Small intestine (tissue), 7 donors: ENCODE results near the gene KLK15. TPM values are rescaled to one million over a fixed set of nuclear protein-coding genes. Genes with fewer than 3 reads are reported as not detected.

Source experiments
- DNase-seq, 2 donors: peaks; one replicate each; pipeline versions ENCODE4 v3.0.0 to v3.0.0-alpha.2; 2013
- FAIRE-seq: peaks from 2 replicates; lab custom pipeline; 2012; peaks lifted over from hg19 to GRCh38; lab: Jason Lieb, UNC
- H3K27ac ChIP-seq, 3 donors: one replicate each; pipeline ENCODE4 v1.5.1; 2013; ENCODE audit warnings: low read length in 2 of 3, mild to moderate bottlenecking in 2 of 3, control low read depth in 1 of 3, inconsistent platforms in 1 of 3, low read depth in 1 of 3, moderate library complexity in 1 of 3
- H3K27me3 ChIP-seq, 3 donors: one replicate each; pipeline ENCODE4 v1.6.1; 2013; ENCODE audit warnings: low read length in 3 of 3, inconsistent platforms in 1 of 3; ENCODE audit not compliant: control insufficient read depth in 3 of 3, insufficient read depth in 3 of 3
- H3K36me3 ChIP-seq, 3 donors: one replicate each; pipeline ENCODE4 v1.6.1; 2013; ENCODE audit warnings: low read length in 3 of 3, inconsistent platforms in 1 of 3, low read depth in 1 of 3, mild to moderate bottlenecking in 1 of 3, moderate library complexity in 1 of 3; ENCODE audit not compliant: control insufficient read depth in 3 of 3, insufficient read depth in 2 of 3
- H3K4me1 ChIP-seq, 3 donors: one replicate each; pipeline ENCODE4 v1.6.1; 2013; ENCODE audit warnings: low read length in 2 of 3, inconsistent platforms in 1 of 3, low read depth in 1 of 3, mild to moderate bottlenecking in 1 of 3, moderate library complexity in 1 of 3; ENCODE audit not compliant: control insufficient read depth in 3 of 3, insufficient read depth in 2 of 3
- H3K4me3 ChIP-seq, 3 donors: one replicate each; pipeline ENCODE4 v1.5.1; 2013; ENCODE audit warnings: low read length in 3 of 3, control low read depth in 1 of 3, inconsistent platforms in 1 of 3, low read depth in 1 of 3, mild to moderate bottlenecking in 1 of 3, moderate library complexity in 1 of 3
- H3K9me3 ChIP-seq, 2 donors: one replicate each; pipeline ENCODE4 v1.6.1; 2013; ENCODE audit warnings: low read depth in 1 of 2, low read length in 1 of 2; ENCODE audit not compliant: control insufficient read depth in 2 of 2, insufficient read depth in 1 of 2
- WGBS, 3 donors: extraction: QIAGEN DNeasy Blood & Tissue Kit; methylation state at CpG; one replicate each; pipeline ENCODE4 v1.1.7; 2013; 5-methylcytosine and 5-hydroxymethylcytosine counted together
- polyA plus RNA-seq, 4 donors: library from polyadenylated mRNA; stranded (reverse) in 3 of 4; unstranded in 1 of 4; fragments of 200-250 nt in 3 of 4; fragments of 120-200 nt in 1 of 4; gene quantifications; one replicate each; pipeline versions ENCODE4 v1.2.1 to v1.2.3, GENCODE V29; 2013
- donor health status: healthy with polysubstance abuse.
- donor health status: control.
- donor health status: control.
- donor health status: Bipolar disorder and iron deficiency.
- donor health status: healthy.

Gene KLK15
- polyA plus RNA-seq, 4 donors, result 0.24 TPM; not detected in 3

DNA sequence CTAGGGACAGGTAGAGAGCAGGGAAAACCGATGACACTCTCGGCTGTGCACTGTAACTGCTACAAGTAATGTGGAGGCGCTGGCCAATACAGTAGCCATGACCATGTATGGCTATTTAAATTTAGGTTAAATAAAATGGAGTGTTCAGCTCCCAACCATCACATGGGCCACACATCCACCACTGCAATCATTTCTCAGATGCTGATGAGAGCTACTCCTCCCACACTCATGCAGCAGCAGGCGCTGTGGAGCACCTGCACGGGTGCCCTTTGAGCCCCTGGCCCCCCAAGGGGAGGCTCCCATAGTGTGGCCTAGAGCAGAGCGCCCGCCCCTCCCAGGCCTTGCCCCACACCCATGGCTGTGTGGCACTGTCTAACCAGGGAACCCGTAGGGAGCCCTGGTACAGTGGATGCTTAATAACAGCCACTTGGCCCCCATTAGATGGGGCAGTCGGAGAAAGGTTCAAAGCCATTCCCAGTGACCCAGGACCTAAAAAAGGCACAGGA is 37.2 kb downstream of the KLK15 start:
- WGBS, 3 donors, result 43 to 74% (median 58%) methylated on average over 9 of the region's 9 CpGs
- Histone ChIP-seq H3K36me3 (peaks cover 7 to 51% (median 9%) of the 10 kb centered on the region in 3 donors), H3K4me1 (peaks cover 0 to 12% (median 2%) of the 10 kb centered on the region in 3 donors), H3K4me3 (no peak overlapping the region), H3K27me3 (no peaks in the 10 kb centered on the region), H3K27ac (no peak overlapping the region), H3K9me3 (no peaks in the 10 kb centered on the region)
- FAIRE-seq, result no peak
- DNase-seq, result peak in 1 of 2 donors; percentile 65

DNA sequence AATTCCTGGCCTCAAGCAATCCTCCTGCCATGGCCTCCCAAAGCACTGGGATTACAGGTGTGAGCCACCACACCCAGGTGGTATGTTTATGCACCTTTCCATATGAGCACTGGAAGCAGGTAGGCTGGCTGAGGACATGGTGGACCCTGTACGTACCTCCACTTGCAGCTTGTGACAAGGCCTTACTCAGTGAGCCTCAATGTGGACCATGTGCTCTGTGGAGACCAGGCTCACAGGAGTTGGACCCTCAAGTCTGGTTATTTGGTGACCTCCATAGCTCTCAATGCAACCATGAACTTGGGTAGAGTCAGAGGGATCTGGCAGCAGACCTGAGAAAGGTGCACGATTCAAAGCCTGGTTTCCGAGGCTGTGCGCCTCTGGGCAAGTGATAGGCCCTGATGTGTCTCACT is 37.7 kb downstream of the KLK15 start:
- peaks cover 0 to 12% (median 2%) of the 10 kb centered on the region in 3 donors for H3K4me1 ChIP-seq
- no peaks in the 10 kb centered on the region for H3K9me3 ChIP-seq
- WGBS, 3 donors, result 73 to 88% (median 77%) methylated on average over 4 of the region's 4 CpGs
- no peak for FAIRE-seq
- H3K4me3 ChIP-seq, result no peak overlapping the region
- no peaks in the 10 kb centered on the region for H3K27me3 ChIP-seq
- H3K36me3 ChIP-seq, result peaks cover 7 to 49% (median 7%) of the 10 kb centered on the region in 3 donors
- DNase-seq, result no peak
- no peak overlapping the region for H3K27ac ChIP-seq

DNA sequence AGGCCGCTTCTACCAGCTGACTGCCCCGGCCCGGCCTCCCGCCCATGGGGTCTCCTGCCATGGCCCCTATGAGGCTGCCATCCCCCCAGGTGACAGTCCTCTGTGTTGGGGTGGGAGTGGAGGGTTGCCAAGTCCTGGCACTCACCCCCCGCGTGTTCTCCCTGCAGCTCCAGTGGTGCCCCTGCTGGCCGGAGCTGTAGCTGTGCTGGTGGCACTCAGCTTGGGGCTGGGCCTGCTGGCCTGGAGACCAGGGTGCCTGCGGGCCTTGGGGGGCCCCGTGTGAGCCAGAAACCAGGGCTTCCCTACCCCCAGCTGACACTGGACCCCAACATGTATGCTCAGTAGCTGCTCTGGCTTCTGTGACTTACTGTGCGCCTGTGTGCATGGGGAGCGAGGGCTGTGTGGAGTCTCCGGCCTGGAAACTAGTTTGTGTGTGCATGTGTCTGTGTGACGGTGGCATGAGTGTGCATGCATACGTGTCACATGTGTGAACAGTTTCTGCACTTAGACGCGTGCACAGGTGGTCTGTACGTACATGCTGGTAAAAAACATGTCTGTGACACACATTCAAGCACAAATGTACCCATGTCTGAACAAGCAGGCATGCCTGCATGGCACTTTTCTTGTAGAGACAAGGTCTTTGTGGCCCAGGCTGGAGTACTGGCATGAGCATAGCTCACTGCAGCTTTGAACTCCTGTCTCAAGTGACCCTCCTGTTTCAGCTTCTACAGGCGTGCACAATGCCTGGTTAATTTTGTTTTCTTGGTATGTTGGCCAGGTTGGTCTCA is 38.3 kb downstream of the KLK15 start:
- no peak for FAIRE-seq

DNA sequence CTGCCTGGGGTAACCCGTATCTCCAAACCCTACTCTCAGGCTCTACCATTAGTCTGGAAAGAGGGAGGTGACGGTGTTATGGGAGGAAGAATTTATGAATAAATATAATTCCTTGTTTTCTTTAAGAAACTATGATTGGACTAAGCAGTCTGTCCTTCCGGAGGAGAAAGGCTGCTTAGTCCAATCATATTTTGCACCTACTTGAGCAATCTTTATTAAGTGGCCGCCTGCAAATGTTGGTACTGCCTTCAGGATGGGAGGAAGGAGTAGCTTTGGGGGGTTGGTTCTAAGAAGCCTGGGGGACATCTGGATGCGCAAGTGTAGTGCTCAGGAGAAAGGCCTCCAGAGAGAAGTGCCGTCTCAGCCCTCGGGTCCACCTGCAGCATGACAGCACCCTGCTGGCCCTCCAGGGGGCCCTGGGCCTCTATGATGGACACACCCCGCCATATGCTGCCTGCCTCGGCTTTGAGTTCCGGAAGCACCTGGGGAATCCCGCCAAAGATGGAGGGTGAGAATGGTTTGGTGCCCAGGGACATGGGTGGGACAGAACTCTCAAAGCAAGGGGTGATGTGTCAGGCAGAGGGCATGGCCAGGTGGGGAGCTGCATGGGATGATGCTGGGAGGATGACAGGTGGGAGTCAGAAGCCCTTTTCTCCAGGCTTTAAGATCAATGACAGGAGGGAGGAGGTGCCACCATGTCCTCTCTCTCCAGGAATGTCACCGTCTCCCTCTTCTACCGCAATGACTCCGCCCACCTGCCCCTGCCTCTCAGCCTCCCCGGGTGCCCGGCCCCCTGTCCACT is 39.1 kb downstream of the KLK15 start:
- Histone ChIP-seq H3K27ac (no peak overlapping the region), H3K9me3 (no peaks in the 10 kb centered on the region), H3K4me3 (no peak overlapping the region), H3K4me1 (peaks cover 0 to 12% (median 2%) of the 10 kb centered on the region in 3 donors), H3K36me3 (peaks cover 7 to 38% (median 7%) of the 10 kb centered on the region in 3 donors), H3K27me3 (peaks cover 0 to 4% (median 0%) of the 10 kb centered on the region in 3 donors)
- FAIRE-seq, result no peak
- 13 to 24% (median 14%) methylated on average over 14 to 16 of the region's 16 CpGs for WGBS, 3 donors
- peak; percentile 35 to 59 for DNase-seq

More for the DNA sequence above, 38.3 kb downstream of the KLK15 start:
- Histone ChIP-seq H3K9me3 (no peaks in the 10 kb centered on the region), H3K27ac (no peak overlapping the region), H3K36me3 (peaks cover 7 to 46% (median 7%) of the 10 kb centered on the region in 3 donors), H3K4me3 (no peak overlapping the region), H3K27me3 (no peaks in the 10 kb centered on the region), H3K4me1 (peaks cover 0 to 12% (median 2%) of the 10 kb centered on the region in 3 donors)
- no peak for DNase-seq
- WGBS, 3 donors, result 43 to 51% (median 45%) methylated on average over 18 of the region's 18 CpGs

DNA sequence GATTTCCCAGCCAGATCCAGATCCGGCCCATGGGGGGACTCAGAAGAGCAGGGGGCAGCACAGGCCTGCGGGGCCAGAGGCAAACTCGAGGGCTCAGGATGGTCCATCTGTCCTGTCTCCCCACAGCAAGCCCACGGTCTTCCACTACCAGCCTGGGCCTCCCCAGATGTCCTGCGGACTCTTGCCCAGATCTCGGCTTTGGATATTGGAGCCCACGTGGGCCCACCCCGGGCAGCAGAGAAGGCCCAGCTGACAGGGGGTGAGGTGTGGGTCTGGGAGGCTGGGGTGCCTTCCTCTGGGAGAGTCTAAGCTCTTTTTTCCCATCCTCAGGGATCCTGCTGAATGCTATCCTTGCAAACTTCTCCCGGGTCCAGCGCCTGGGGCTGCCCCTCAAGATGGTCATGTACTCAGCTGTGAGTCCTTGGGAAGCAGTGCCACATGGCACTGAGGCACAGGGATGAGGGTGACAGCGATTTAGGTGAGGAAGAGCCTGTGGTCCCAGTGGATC is 39.8 kb downstream of the KLK15 start:
- Histone ChIP-seq H3K36me3 (peaks cover 7 to 32% (median 7%) of the 10 kb centered on the region in 3 donors), H3K4me3 (no peak overlapping the region), H3K9me3 (no peaks in the 10 kb centered on the region), H3K27me3 (peaks cover 0 to 4% (median 0%) of the 10 kb centered on the region in 3 donors), H3K27ac (no peak overlapping the region), H3K4me1 (peaks cover 0 to 12% (median 2%) of the 10 kb centered on the region in 3 donors)
- DNase-seq, result no peak
- no peak for FAIRE-seq
- 53 to 73% (median 60%) methylated on average over 11 of the region's 11 CpGs for WGBS, 3 donors

DNA sequence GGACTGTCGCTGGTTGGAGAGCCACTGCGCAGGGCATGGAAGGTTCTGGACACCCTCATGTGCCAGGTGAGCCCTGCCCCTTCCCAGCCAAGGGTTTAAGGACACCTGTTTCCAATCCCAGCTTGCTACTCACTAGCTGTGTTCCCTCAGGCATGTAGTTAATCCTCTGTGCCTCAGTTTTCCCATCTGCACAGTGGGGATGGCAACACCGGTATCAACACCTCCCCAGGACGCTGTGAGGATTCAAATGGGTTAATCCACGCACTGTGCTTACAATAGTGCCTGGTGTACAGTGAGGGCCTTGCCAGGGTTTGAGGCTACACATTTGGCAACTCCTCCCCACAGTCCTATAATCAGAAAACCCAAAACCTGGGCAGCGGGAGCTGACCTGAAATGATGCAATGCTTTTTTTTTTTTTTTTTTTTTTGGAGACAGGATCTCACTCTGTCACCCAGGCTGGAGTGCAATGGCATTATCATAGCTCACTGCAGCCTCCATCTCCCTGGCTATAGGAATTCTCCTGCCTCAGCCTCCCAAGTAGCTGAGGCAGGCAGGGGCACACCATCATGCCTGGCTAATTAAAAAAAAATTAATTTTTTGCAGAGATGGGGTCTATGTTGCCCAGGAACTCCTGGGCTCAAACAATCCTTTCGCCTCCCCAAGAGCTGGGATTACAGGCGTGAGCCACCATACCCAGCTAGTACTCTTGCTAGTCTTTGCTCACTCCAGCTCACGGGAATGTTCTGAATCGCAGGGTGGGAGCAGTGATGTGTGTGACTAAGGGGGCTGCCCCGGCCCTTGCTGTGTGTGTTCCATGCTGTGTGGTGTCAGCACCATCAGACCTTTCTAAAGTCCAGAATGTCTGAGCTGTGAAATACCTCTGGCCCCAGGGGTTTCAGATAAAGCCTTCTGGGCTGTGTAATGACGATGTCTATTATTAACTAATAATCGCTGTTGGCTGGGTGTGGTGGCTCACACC is 40.8 kb downstream of the KLK15 start:
- WGBS, 3 donors, result 67 to 79% (median 78%) methylated on average over 13 of the region's 13 CpGs
- Histone ChIP-seq H3K27me3 (peaks cover 0 to 4% (median 0%) of the 10 kb centered on the region in 3 donors), H3K27ac (no peak overlapping the region), H3K36me3 (peaks cover under 1 to 21% (median 2%) of the 10 kb centered on the region in 3 donors), H3K9me3 (no peaks in the 10 kb centered on the region), H3K4me1 (peaks cover 0 to 12% (median 2%) of the 10 kb centered on the region in 3 donors), H3K4me3 (no peak overlapping the region)
- no peak for DNase-seq
- no peak for FAIRE-seq

DNA sequence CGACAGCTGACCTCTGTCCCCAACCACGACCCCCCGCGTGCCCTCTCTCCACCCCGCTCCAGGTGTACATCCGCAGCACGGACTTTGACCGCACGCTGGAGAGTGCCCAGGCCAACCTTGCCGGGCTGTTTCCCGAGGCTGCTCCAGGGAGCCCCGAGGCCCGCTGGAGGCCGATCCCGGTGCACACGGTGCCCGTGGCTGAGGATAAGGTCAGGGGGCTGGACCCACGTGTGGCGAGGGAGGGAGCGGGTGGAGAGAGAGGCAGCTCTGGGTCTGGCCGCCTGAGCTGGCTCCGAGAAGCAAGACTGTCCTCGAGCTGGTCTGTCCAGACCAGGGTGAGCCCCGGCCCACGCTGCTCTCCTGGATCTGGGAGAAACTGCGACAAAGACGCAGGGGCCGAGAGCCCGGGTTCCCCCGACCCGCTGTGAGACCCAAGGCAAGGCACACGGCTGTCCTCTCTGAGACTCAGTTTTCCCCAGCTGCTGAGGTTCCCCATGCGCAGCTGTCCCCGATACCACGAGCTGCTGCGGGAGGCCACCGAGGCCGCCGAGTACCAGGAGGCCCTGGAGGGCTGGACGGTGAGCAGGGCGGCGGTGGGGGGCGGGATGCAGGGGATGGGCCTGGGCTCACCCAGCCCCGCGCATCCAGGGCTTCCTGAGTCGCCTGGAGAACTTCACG is 41.6 kb downstream of the KLK15 start:
- H3K27me3 ChIP-seq, result peaks cover 0 to 4% (median 0%) of the 10 kb centered on the region in 3 donors
- no peaks in the 10 kb centered on the region for H3K9me3 ChIP-seq
- no peak for FAIRE-seq
- no peak overlapping the region for H3K4me3 ChIP-seq
- no peak overlapping the region for H3K27ac ChIP-seq
- peak in 1 of 2 donors; percentile 22 for DNase-seq
- H3K36me3 ChIP-seq, result peaks cover 0 to 13% (median 0%) of the 10 kb centered on the region in 3 donors
- H3K4me1 ChIP-seq, result peaks cover 0 to 12% (median 2%) of the 10 kb centered on the region in 3 donors
- 39 to 75% (median 57%) methylated on average over 46 to 47 of the region's 47 CpGs for WGBS, 3 donors
